ENCODE results near the gene LRRTM2.

GRCh38 chr5:138874241-138874640 lies 894 bp downstream of the LRRTM2 start:
- TF ChIP-seq TAF1 (conservative IDR thresholded peaks at IDR 0.05) (no peak), REST (IDR thresholded peaks at IDR 0.05) (no peak), RAD21 (IDR thresholded peaks at IDR 0.05) (no peak), CTCF (IDR thresholded peaks at IDR 0.05; ENCODE audit: low read depth, low read length, missing input control) (no peak), HNF4G (IDR thresholded peaks at IDR 0.05) (no peak), HNF4A (conservative IDR thresholded peaks at IDR 0.05) (no peak)

Measured in liver (tissue), 3 donors.